ENCODE results near the gene EFCAB5.
"Not testable (repeated sequence)": the region's sequence is repeated elsewhere in the genome, so short reads cannot be mapped to it uniquely, and the experiment has no call there.

EFCAB5 gene

DNA sequence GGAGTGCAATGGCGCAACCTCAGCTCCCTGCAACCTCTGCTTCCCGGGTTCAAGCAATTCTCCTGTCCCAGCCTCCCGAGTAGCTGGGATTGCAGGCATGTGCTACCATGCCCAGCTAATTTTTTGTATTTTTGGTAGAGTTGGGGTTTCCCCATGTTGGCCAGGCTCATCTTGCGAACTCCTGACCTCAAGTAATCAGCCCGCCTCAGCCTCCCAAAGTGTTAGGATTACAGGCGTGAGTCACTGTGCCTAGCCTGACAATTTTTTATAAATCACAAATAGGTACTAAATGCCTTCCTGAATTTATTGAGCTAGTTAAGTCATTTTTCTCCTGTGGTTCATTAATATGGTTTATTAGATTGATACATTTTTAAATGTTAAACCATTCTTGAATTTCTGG, 206.4 kb downstream of the EFCAB5 start:
- in situ Hi-C loops (cut with MboI; ENCODE audit: low sequenced_read_pairs): not testable (repeated sequence)

- in situ Hi-C loops (cut with MboI; ENCODE audit: low sequenced_read_pairs): no loop called here
Measured at GRCh38 chr17:30148376-30148775, 206.9 kb downstream of the EFCAB5 start.

GRCh38 chr17:30151471-30151870, 210.0 kb downstream of the EFCAB5 start:
- in situ Hi-C loops (cut with MboI; ENCODE audit: low sequenced_read_pairs): no loop called here

DNA sequence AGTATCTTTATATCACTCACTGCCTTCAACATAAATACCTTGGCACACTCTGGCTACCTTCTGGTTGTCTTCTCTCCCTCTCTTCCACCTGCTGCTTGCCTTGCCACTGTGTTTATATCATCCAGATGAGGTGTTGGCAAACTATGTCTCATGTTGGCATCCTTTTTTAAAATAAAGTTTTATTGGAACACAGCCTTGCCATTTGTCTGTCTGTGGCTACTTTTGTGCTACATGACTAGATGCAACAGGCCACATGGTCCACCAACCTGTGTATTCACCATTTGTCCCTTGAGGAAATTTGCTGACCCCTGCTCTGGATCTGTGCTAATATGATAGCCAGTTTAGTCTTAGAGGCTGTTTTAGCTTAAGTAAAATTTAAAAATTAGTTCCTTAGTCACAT, 212.0 kb downstream of the EFCAB5 start:
- in situ Hi-C loops (cut with MboI; ENCODE audit: low sequenced_read_pairs): no loop called here

GRCh38 chr17:30155389-30155788, 214.0 kb downstream of the EFCAB5 start:
- in situ Hi-C loops (cut with MboI; ENCODE audit: low sequenced_read_pairs): no loop called here

Data from hTERT RPE-1 (cell line).